Stimulated activated CD4-positive, alpha-beta T cell treated with anti-CD3 and anti-CD28 coated beads, Interleukin-12 subunit alpha, Interleukin-12 subunit beta, amount 100 ng/mL, for 48 hours (primary cell): ENCODE data around the gene JPT2.
A peak's percentile ranks its signal among the peaks of the same experiment; 100 is the strongest.

Source experiments
- DNase-seq, 3 donors: peaks; one replicate each; pipeline ENCODE4 v3.0.0-alpha.2; 2020; ENCODE audit warnings: low read depth in 2 of 3, low spot score in 1 of 3

JPT2 gene

DNA sequence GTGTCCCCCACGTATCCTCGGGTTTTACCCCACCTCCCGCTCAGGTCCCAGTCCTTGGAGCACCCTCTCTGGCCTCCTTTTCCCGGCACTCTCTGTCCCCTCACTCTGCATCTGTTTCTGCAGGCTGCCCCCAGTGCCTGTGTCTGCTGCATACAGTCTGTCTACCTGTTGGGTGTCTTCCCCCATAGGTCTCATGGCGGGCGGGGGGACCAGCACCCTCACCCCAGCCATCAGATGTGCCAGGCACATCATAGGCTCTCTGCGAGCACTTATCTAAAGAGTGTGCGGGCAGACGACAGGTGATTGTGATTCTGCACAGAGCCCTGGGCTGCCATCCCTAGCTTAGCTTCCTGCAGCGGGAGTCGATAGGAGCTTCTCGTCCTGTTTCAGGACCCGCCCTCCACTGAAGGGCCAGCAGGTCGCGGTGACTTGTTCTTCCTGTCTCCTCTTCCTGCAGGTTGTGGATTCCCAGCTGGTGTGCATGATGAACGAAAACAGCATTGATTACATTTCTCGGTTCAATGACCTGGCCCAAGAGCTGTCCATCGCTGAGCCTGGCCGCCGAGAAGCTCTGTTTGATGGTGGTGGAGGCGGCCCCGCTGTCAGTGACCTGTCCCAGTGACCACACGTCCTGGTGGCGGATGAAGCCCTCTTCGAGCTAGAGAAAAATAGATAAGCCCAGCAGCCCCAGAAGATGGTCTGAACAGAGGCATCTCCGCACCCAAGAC lies 4.5 kb upstream of the JPT2 start:
- no peak for DNase-seq

DNA sequence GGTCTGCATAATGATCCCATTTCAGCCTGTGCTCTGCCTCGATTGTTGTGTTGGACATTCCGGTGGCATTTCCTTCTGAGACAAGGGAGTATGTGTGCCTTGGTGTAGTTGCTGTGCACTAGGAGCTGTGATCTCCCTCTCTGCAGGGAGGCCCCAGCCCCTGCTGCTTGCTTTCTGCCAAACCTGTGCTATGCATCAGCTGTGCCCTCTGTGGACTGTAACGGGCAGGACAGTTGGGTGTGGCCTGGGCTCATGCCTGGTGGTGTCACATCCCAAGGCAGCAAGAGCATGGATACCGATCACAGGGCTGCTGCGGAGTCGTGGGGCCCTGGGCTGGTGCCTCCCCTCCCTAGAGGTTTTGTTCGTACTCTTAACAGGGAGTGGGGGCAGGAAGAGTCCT lies 3.8 kb upstream of the JPT2 start:
- no peak for DNase-seq

- DNase-seq = no peak
Observed at GRCh38 chr16:1674751-1675664, 3.1 kb upstream of the JPT2 start.

DNA sequence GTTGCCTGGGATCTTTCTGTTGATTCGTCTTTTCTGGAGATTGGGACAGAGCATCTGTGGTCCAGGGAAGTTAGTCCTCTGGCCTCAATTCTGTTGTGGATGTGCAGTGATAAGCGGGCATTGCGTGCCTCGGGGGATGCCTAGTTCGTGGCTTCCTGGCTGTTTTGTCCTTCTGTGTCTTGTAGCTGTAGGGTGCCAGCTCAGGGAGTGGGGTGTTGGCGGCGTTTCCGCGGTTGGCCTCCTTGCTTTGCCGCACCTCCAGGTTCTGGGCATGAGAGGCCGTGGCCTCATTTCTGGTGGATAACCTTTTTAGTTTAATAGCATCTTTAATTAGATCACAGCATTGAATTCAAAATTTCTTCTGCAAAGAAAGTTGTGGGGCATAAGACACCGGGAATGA lies 1.4 kb upstream of the JPT2 start:
- no peak for DNase-seq

DNA sequence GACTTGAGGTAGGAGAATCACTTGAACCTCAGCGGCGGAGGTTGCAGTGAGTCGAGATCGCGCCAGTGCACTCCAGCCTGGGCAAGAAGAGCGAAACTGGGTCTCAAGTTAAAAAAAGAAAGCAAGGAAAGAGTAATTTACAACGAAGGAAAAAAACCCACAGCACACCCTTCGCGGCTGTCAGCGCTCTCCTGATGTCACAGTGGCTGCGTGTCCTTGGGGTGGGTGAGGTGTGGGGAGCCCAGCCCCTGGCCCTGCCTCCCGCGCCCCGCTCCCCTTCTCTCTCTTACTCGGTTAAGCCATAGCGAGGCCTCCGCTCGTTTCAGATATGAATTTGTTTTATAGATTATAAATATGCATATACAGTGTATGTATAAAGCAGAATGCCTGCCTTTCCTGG lies 740 bp upstream of the JPT2 start:
- no peak for DNase-seq

DNA sequence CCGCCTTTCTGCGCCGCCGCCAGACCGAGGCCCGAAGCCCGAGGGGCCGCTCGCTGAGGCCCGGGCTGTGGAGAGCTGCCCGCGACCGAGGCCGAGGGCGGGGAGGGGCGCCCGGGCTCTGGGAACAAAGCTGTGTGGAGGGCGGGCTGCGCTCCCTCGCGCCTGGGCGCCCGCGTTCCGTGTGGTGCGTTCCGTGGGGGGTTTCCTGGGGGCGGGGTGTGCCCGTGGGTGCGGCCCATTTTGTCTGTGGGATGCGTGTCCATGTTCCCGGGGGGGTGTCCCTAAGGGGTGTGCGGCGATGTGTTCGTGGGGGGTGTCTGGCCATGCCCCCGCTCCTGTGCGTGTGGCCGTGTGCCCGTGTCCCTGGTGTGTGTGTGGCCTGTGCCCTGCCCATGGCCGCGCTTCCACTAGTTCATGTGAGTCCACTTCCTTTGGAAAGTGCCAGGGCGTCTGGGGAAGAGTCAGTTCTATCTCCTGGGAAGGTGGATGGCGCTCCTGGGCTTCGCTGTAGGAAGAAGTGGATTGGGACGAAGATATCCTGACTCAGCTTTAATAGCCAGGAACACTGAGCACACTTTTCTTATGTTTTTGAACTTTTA lies 520 bp downstream of the JPT2 start:
- DNase-seq = peak; percentile 3 to 35 (median 18)

DNA sequence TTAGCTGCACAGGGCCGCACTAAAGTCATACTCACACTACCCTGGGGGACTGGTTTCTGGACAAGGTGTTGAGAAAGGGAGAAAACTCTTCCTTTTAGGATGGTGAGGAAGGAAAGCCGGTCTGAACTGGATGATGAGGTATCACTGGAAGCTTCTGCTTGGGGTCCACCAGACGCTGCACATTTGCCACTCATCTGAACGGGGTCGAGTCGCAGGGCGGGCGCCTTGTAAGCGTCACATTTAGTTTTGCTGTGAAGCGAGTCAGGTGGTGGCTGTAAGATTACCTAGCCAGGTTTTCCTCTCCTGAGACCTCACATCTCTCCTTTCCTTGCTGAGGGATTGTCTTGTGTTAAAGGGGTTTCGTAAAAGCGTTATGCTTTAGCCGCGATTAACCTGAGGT lies 2.3 kb downstream of the JPT2 start:
- DNase-seq = no peak

- no peak for DNase-seq
Observed at GRCh38 chr16:1681032-1681431, 3.0 kb downstream of the JPT2 start.

DNA sequence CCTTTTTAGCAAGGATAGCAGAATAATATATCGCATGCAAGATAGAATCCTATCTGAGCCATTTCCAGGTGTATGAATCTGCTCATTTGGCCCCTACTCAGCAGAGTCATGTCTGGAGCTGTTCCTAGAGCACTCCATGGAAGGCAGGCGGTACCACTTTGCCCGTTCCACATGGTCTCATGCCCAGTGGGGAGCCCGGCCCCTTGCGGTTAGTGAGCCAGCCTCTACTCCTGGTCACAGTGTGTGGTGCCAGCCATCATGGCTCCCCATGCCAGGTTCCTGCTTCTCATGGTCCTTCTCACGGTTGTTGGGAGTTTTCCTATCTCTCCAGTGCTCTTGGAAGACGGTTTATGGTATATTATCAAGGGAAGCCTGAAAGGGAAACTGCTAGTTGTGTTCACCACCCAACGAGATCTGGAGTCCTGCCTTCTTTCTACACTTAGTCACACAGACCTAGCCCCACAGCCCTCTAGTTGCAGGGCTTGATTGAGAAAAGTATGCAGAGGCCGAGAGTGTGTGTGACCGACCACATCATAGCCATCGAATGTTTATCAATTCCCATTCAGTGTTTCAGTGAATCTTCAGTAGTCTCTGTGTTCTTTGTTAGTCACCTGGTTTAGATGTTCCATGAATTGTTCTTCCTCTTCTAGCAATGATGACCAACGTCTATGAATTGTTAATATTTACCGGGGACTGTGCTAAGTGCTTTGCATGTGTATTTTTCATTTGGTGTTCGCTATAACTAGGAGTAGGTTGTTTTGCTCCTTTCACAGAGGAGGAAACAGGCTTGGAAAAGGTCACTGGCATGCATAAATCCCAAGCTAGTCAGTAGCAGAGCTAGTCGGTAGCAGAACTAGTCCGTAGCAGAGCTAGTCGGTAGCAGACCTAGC lies 9.6 kb downstream of the JPT2 start:
- DNase-seq = no peak

GRCh38 chr16:1688807-1689560 lies 10.9 kb downstream of the JPT2 start:
- no peak for DNase-seq

DNA sequence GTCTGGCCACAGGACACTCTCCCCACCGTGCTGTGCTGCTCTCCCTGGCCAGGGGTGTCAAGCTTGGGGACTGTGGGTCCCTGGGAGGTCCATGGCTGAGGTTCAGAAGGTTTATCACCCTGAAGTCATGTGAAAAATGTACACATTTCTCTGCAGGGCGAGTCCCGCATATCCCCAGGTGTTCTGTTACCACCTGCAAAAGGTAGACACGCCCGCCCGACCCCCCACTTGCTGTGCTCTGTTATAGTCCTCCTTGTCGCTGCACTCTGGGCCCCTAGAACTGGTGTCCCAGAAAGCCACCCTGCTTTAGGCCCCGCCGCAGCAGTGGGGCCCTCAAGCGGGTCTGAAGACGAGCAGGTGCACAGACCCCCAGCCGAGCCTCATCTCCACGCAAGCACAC lies 11.8 kb downstream of the JPT2 start:
- DNase-seq = no peak

GRCh38 chr16:1690810-1691209 lies 12.7 kb downstream of the JPT2 start:
- DNase-seq = no peak

GRCh38 chr16:1691276-1691675 lies 13.2 kb downstream of the JPT2 start:
- no peak for DNase-seq

DNA sequence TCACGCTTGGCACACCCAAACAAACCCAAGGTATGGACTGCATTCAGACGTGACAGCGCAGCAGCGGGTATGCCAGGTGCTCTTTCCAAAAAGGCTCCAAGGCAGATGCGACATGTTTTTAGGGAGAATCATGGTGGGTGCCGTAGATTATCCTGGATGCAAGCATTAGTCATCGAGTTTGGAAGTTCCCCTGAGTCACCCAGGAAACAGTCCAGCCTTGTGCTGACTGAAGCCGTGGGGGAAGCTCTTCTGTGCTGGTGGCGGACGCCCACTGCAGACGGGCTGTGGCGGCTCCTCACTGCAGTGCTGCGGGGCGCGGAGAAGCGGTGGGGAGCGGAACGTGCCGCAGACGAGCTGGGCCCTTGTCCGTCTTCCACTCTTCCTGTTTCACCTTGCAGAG lies 13.9 kb downstream of the JPT2 start:
- DNase-seq = no peak

DNA sequence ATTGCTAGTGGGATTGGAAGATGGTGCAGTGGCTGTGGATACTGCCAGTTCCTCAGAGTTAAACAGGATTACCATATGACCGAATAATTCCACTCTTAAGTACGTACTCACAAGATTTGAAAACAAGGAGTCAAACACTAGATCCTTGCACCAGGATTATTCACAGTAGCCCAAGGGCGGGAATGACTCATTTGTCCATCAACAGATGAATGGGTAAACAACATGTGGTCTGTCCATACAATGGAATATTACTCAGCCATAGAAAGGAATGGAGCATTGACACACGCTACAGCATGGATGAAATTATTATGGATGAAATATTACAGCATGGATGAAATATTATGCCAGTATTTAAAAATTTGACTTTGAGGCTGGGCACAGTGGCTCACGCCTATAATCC lies 18.8 kb downstream of the JPT2 start:
- DNase-seq = no peak

GRCh38 chr16:1698680-1699079 lies 20.6 kb downstream of the JPT2 start:
- no peak for DNase-seq

DNA sequence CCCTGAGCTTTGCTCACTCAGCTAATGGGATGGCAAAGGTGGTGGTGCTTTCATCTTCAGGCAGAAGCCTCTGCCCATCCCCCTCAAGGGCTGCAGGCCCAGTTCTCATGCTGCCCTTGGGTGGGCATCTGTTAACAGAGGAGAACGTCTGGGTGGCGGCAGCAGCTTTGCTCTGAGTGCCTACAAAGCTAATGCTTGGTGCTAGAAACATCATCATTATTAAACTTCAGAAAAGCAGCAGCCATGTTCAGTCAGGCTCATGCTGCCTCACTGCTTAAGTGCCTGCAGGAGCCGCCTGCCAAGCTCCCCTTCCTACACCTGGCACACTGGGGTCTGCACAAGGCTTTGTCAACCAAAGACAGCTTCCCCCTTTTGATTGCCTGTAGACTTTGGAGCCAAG lies 22.2 kb downstream of the JPT2 start:
- no peak for DNase-seq

DNA sequence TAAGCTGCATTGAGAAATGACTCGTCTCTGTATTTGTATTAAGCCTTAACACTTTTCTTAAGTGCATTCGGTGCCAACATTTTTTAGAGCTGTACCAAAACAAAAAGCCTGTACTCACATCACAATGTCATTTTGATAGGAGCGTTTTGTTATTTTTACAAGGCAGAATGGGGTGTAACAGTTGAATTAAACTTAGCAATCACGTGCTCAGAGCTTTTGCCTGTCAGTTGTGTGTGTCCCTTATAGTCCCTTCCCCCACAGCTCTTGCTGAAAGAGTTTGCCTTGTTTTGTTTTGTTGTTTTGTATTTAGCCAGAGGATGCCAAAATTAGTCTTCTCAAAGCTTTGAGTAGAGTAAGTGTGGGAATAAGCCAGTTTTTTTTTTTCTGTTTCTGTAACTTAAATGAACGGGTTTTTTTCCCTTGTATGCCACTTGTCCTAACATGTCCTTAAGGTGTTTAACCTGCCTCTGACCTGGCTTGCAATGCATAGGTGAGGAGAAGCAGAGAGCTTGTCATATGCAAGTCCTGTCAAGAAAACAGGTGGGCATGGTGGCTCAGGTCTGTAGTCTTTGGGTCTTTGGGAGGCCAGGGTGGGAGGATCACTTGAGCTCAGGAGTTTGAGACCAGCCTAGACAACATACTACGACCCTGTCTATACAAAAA lies 23.3 kb downstream of the JPT2 start:
- DNase-seq = no peak

GRCh38 chr16:1705324-1705687 lies 27.2 kb downstream of the JPT2 start:
- DNase-seq = peak in 1 of 3 donors; percentile 20
